ENCODE measurements around the gene PCDH18.
"Not testable (repeated sequence)": the region's sequence is repeated elsewhere in the genome, so short reads cannot be mapped to it uniquely, and the experiment has no call there.

The PCDH18 gene

GRCh38 chr4:137528673-137529072 is 3.6 kb downstream of the PCDH18 start:
- no peak for DNase-seq (ENCODE audit: low read depth in 2 of 2)

GRCh38 chr4:137526681-137527080 is 5.6 kb downstream of the PCDH18 start:
- DNase-seq (ENCODE audit: low read depth in 2 of 2) = no peak

GRCh38 chr4:137524725-137525369 is 7.4 kb downstream of the PCDH18 start:
- DNase-seq (ENCODE audit: low read depth in 2 of 2) = no peak

- no peak for DNase-seq (ENCODE audit: low read depth in 2 of 2)
Measured at GRCh38 chr4:137523329-137523728, 9.0 kb downstream of the PCDH18 start.

GRCh38 chr4:137521053-137521452 is 11.2 kb downstream of the PCDH18 start:
- no peak for DNase-seq (ENCODE audit: low read depth in 2 of 2)

GRCh38 chr4:137519406-137519805 is 12.9 kb downstream of the PCDH18 start:
- DNase-seq (ENCODE audit: low read depth in 2 of 2) = no peak

GRCh38 chr4:137517323-137517722 is 15.0 kb downstream of the PCDH18 start:
- not testable (repeated sequence) for DNase-seq (ENCODE audit: low read depth in 2 of 2)

- DNase-seq (ENCODE audit: low read depth in 2 of 2) = no peak
Measured at GRCh38 chr4:137514406-137515111, 17.7 kb downstream of the PCDH18 start.

- no peak for DNase-seq (ENCODE audit: low read depth in 2 of 2)
Measured at GRCh38 chr4:137510557-137511265, 21.6 kb downstream of the PCDH18 start.

- no peak for DNase-seq (ENCODE audit: low read depth in 2 of 2)
Measured at GRCh38 chr4:137509855-137510282, 22.4 kb downstream of the PCDH18 start.

- DNase-seq (ENCODE audit: low read depth in 2 of 2) = no peak
Measured at GRCh38 chr4:137502339-137503129, 29.8 kb downstream of the PCDH18 start.

GRCh38 chr4:137496267-137496666 is 36.0 kb downstream of the PCDH18 start:
- DNase-seq (ENCODE audit: low read depth in 2 of 2) = not testable (repeated sequence)

- no peak for DNase-seq (ENCODE audit: low read depth in 2 of 2)
Measured at GRCh38 chr4:137495578-137495977, 36.7 kb downstream of the PCDH18 start.

- DNase-seq (ENCODE audit: low read depth in 2 of 2) = not testable (repeated sequence)
Measured at GRCh38 chr4:137483313-137483959, 48.9 kb downstream of the PCDH18 start.

GRCh38 chr4:137479657-137480056 is 52.6 kb downstream of the PCDH18 start:
- not testable (repeated sequence) for DNase-seq (ENCODE audit: low read depth in 2 of 2)

GRCh38 chr4:137476345-137476744 is 55.9 kb downstream of the PCDH18 start:
- DNase-seq (ENCODE audit: low read depth in 2 of 2) = no peak

GRCh38 chr4:137474711-137475301 is 57.5 kb downstream of the PCDH18 start:
- DNase-seq (ENCODE audit: low read depth in 2 of 2) = no peak

- no peak for DNase-seq (ENCODE audit: low read depth in 2 of 2)
Measured at GRCh38 chr4:137471895-137472294, 60.4 kb downstream of the PCDH18 start.

GRCh38 chr4:137471461-137471860 is 60.8 kb downstream of the PCDH18 start:
- no peak for DNase-seq (ENCODE audit: low read depth in 2 of 2)

GRCh38 chr4:137470806-137471205 is 61.5 kb downstream of the PCDH18 start:
- no peak for DNase-seq (ENCODE audit: low read depth in 2 of 2)

Data from stimulated activated CD4-positive, alpha-beta T cell treated with anti-CD3 and anti-CD28 coated beads, Interleukin-12 subunit alpha, Interleukin-12 subunit beta, amount 100 ng/mL, for 24 hours (primary cell).